ENCODE measurements around the gene MALRD1. TPM values are rescaled to one million over a fixed set of nuclear protein-coding genes. Genes with fewer than 3 reads are reported as not detected.

MALRD1 gene
- total and polyA plus RNA-seq, 2 of the 8 experiments (the other 6 are each of a cell fraction or from before 2014, with no cell fraction given): 0.32 to 0.35 TPM

DNA sequence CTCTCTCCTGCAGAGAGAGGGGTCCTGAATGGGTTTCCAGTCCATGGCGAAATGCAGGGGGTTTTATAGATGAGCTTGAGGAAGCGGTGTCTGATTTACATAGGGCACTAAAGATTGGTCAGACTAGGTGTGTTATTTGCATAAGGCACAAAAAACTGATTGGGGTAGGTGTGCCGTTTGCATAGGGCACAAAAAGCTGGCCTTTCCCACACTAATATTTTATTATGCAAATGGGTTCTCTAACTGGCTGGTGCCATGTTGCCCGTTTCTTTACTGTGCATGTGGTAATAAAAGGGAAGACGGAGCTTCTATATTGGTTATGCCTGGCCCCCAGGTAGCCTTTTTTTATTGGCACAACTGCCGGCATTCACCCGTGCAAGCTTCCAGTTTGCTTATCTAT lies 50.2 kb downstream of the MALRD1 start:
- no peak overlapping the region for H4K5ac ChIP-seq (ENCODE audit: insufficient read length, low read depth, low read length)
- H2AK5ac ChIP-seq (ENCODE audit: low read depth, low read length): no peak overlapping the region
- H2BK120ac ChIP-seq (replicated peaks; ENCODE audit: low read depth, low read length): no peak overlapping the region
- DNase-seq (ENCODE audit: low read depth in 1 of 2, low spot score in 2 of 2): no peak
- no peaks in the 10 kb centered on the region; a peak in 1 of 4 replicates for H3K9me3 ChIP-seq (ENCODE audit: insufficient read depth in 2 of 2, low read depth in 1 of 2, low read length in 1 of 2)
- H4K91ac ChIP-seq (replicated peaks; ENCODE audit: insufficient read length, low read length): no peak overlapping the region
- H3K36me3 ChIP-seq (ENCODE audit: control insufficient read depth in 2 of 4, insufficient read depth in 4 of 4, low read length in 3 of 4): no peaks in the 10 kb centered on the region
- no peak overlapping the region for H3K27ac ChIP-seq (ENCODE audit: low read depth, low read length)
- CTCF ChIA-PET (ENCODE audit: partially characterized antibody): no interaction called here
- no peak overlapping the region for H3K4me3 ChIP-seq (ENCODE audit: extremely low read depth in 1 of 4, insufficient read depth in 2 of 4, low read depth in 3 of 4, low read length in 4 of 4)
- WGBS, 2 experiments (ENCODE audit: extremely low coverage in 1 of 2, insufficient coverage in 1 of 2, insufficient read length in 1 of 2, insufficient replicate concordance in 2 of 2, low coverage in 1 of 2, low lambda C conversion rate in 2 of 2, missing lambda C conversion rate in 1 of 2): 94% methylated on average over 7 of the region's 7 CpGs; no CpG with 5 or more reads in 1 of the 2 experiments
- no peak overlapping the region for H2BK12ac ChIP-seq (ENCODE audit: low read depth, low read length)
- H3K23me2 ChIP-seq (ENCODE audit: low read depth, low read length): no peaks in the 10 kb centered on the region
- H3K4me2 ChIP-seq (ENCODE audit: insufficient read depth in 1 of 2, low read depth in 2 of 2, low read length in 2 of 2): no peak overlapping the region
- no peak overlapping the region for H2AFZ ChIP-seq (ENCODE audit: low read length)
- H3K14ac ChIP-seq (ENCODE audit: insufficient read length): no peak overlapping the region
- peaks cover 0 to 6% (median 2%) of the 10 kb centered on the region in 4 experiments; a peak in 1 of 7 replicates for H3K4me1 ChIP-seq (replicated peaks in 1 of 4; ENCODE audit: control insufficient read depth in 3 of 4, insufficient read depth in 4 of 4, low read length in 3 of 4)
- H2BK5ac ChIP-seq (ENCODE audit: low read depth, low read length): no peak overlapping the region
- no peaks in the 10 kb centered on the region for H3K27me3 ChIP-seq (replicated peaks in 1 of 4; ENCODE audit: control insufficient read depth in 3 of 4, extremely low read depth in 1 of 4, insufficient read depth in 3 of 4, low read length in 3 of 4)
- H3K9ac ChIP-seq (replicated peaks in 1 of 4; ENCODE audit: extremely low read depth in 1 of 4, low read depth in 3 of 4, low read length in 3 of 4): no peak overlapping the region
- H2BK20ac ChIP-seq (ENCODE audit: low read length): no peak overlapping the region
- H3K23ac ChIP-seq (ENCODE audit: insufficient read length): no peak overlapping the region
- FAIRE-seq: no peak
- H3K4ac ChIP-seq (replicated peaks; ENCODE audit: insufficient read length, low read depth, low read length): no peak overlapping the region
- POLR2A ChIA-PET (ENCODE audit: partially characterized antibody): no interaction called here
- no peaks in the 10 kb centered on the region for H4K20me1 ChIP-seq (replicated peaks in 1 of 2; ENCODE audit: control insufficient read depth in 1 of 2, insufficient read depth in 2 of 2, low read length in 2 of 2)
- H2BK15ac ChIP-seq (ENCODE audit: low read length): no peak overlapping the region
- H3K79me2 ChIP-seq (ENCODE audit: control insufficient read depth in 1 of 2, insufficient read depth in 2 of 2, low read length in 2 of 2): no peaks in the 10 kb centered on the region
- H4K8ac ChIP-seq (ENCODE audit: extremely low read depth, insufficient read depth, low read length): no peak overlapping the region
- no peak overlapping the region for H3K18ac ChIP-seq (ENCODE audit: extremely low read depth, low read length)
- H3K79me1 ChIP-seq (ENCODE audit: low read depth, low read length): no peaks in the 10 kb centered on the region
- H3K56ac ChIP-seq (replicated peaks; ENCODE audit: insufficient read length, low read depth, low read length): no peak overlapping the region
- TF ChIP-seq KDM5A (IDR thresholded peaks at IDR 0.05; ENCODE audit: low read length) (no peak), HDAC6 (IDR thresholded peaks at IDR 0.05; ENCODE audit: low read depth, low read length) (no peak), JUN (IDR thresholded peaks at IDR 0.05; ENCODE audit: low read depth, low read length) (no peak), CBX5 (IDR thresholded peaks at IDR 0.05; ENCODE audit: low read depth, low read length) (no peak), NRF1 (IDR thresholded peaks at IDR 0.05; ENCODE audit: low read depth, low read length) (no peak), FOSL1 (IDR thresholded peaks at IDR 0.05; ENCODE audit: insufficient read depth, low read depth, low read length) (no peak)
- TF ChIP-seq, protein P1, sequence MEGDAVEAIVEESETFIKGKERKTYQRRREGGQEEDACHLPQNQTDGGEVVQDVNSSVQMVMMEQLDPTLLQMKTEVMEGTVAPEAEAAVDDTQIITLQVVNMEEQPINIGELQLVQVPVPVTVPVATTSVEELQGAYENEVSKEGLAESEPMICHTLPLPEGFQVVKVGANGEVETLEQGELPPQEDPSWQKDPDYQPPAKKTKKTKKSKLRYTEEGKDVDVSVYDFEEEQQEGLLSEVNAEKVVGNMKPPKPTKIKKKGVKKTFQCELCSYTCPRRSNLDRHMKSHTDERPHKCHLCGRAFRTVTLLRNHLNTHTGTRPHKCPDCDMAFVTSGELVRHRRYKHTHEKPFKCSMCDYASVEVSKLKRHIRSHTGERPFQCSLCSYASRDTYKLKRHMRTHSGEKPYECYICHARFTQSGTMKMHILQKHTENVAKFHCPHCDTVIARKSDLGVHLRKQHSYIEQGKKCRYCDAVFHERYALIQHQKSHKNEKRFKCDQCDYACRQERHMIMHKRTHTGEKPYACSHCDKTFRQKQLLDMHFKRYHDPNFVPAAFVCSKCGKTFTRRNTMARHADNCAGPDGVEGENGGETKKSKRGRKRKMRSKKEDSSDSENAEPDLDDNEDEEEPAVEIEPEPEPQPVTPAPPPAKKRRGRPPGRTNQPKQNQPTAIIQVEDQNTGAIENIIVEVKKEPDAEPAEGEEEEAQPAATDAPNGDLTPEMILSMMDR (IDR thresholded peaks at IDR 0.05; ENCODE audit: control extremely low read depth in 1 of 3, insufficient read depth in 1 of 3, low read depth in 1 of 3, low read length in 3 of 3): no peak
